ENCODE measurements around the gene SUPT3H. TPM values are rescaled to one million over a fixed set of nuclear protein-coding genes. Genes with fewer than 3 reads are reported as not detected.

Gene SUPT3H
- total and polyA plus RNA-seq, 2 donors (not counting 1 experiment from before 2014, with no cell fraction given), result 5.5 to 12.4 TPM

- Histone ChIP-seq H3K36me3 (replicated peaks in 1 of 2; ENCODE audit: control extremely low read depth in 1 of 2, control insufficient read depth in 1 of 2, extremely low read depth in 1 of 2, insufficient read depth in 2 of 2, low read length in 1 of 2) (no peaks in the 10 kb centered on the region), H2AFZ (ENCODE audit: insufficient read depth, low read depth, low read length, poor library complexity, severe bottlenecking) (no peak overlapping the region), H3K27ac (ENCODE audit: low read length in 2 of 2) (no peak overlapping the region), H3K4me3 (ENCODE audit: control extremely low read depth in 1 of 5, extremely low read depth in 1 of 5, insufficient read depth in 1 of 5, low read depth in 2 of 5, low read length in 4 of 5) (peak overlapping the region in 1 of 5 experiments; percentile 2), H3K9me3 (ENCODE audit: control extremely low read depth in 1 of 3, control insufficient read depth in 2 of 3, insufficient read depth in 1 of 3, low read length in 2 of 3) (no peaks in the 10 kb centered on the region), H3K4me2 (replicated peaks; ENCODE audit: low read depth, low read length, poor library complexity, severe bottlenecking) (no peak overlapping the region), H3K79me2 (ENCODE audit: control insufficient read depth, insufficient read depth, low read length) (no peaks in the 10 kb centered on the region), H3K4me1 (ENCODE audit: control insufficient read depth in 2 of 2, insufficient read depth in 2 of 2, low read length in 2 of 2) (peaks cover 0 to 2% of the 10 kb centered on the region in 2 donors), H4K20me1 (ENCODE audit: control insufficient read depth, insufficient read depth, low read length, poor library complexity, severe bottlenecking) (no peaks in the 10 kb centered on the region), H3K27me3 (replicated peaks in 1 of 4; ENCODE audit: control extremely low read depth in 1 of 4, control insufficient read depth in 3 of 4, insufficient read depth in 4 of 4, low read length in 3 of 4) (no peaks in the 10 kb centered on the region), H3K9ac (ENCODE audit: low read length) (no peak overlapping the region)
- Mint-ChIP-seq H3K4me3 (no peak overlapping the region), H3K27ac (no peak overlapping the region), H3K27me3 (no peaks in the 10 kb centered on the region), H3K4me1 (no peaks in the 10 kb centered on the region), H3K9me3 (ENCODE audit: insufficient read depth) (no peaks in the 10 kb centered on the region)
- peak; percentile 14 for DNase-seq
- no CpG with 5 or more reads among the region's 4 CpGs for WGBS (ENCODE audit: insufficient coverage)
- intact Hi-C loops (cut with micrococcal nuclease), result no loop called here
- POLR2A ChIA-PET, result no interaction called here
- TF ChIP-seq CTCF (IDR thresholded peaks at IDR 0.05) (no peak), EZH2 (IDR thresholded peaks at IDR 0.05; ENCODE audit: borderline replicate concordance, insufficient read depth, low read depth, low read length, poor library complexity, severe bottlenecking) (no peak)
- CTCF ChIA-PET, result no interaction called here
- no peak for ATAC-seq (ENCODE audit: low read depth)
Measured at GRCh38 chr6:44933108-44933507, 444.6 kb downstream of the SUPT3H start.

GRCh38 chr6:44932651-44933091 is 445.1 kb downstream of the SUPT3H start:
- peak; percentile 5 for DNase-seq
- H3K27ac ChIP-seq (ENCODE audit: low read length in 2 of 2), result no peak overlapping the region
- ChIA-PET POLR2A (no interaction called here), CTCF (no interaction called here)
- no peaks in the 10 kb centered on the region for H3K36me3 ChIP-seq (replicated peaks in 1 of 2; ENCODE audit: control extremely low read depth in 1 of 2, control insufficient read depth in 1 of 2, extremely low read depth in 1 of 2, insufficient read depth in 2 of 2, low read length in 1 of 2)
- no peak overlapping the region for H3K9ac ChIP-seq (ENCODE audit: low read length)
- Mint-ChIP-seq H3K27me3 (no peaks in the 10 kb centered on the region), H3K4me3 (no peak overlapping the region), H3K27ac (no peak overlapping the region), H3K9me3 (ENCODE audit: insufficient read depth) (no peaks in the 10 kb centered on the region), H3K4me1 (no peaks in the 10 kb centered on the region)
- H3K4me1 ChIP-seq (ENCODE audit: control insufficient read depth in 2 of 2, insufficient read depth in 2 of 2, low read length in 2 of 2), result peaks cover 0 to 2% of the 10 kb centered on the region in 2 donors
- no peak overlapping the region for H3K4me3 ChIP-seq (ENCODE audit: control extremely low read depth in 1 of 5, extremely low read depth in 1 of 5, insufficient read depth in 1 of 5, low read depth in 2 of 5, low read length in 4 of 5)
- H3K27me3 ChIP-seq (replicated peaks in 1 of 4; ENCODE audit: control extremely low read depth in 1 of 4, control insufficient read depth in 3 of 4, insufficient read depth in 4 of 4, low read length in 3 of 4), result no peaks in the 10 kb centered on the region
- H4K20me1 ChIP-seq (ENCODE audit: control insufficient read depth, insufficient read depth, low read length, poor library complexity, severe bottlenecking), result no peaks in the 10 kb centered on the region
- TF ChIP-seq CTCF (IDR thresholded peaks at IDR 0.05), result no peak
- no peak for TF ChIP-seq EZH2 (IDR thresholded peaks at IDR 0.05; ENCODE audit: borderline replicate concordance, insufficient read depth, low read depth, low read length, poor library complexity, severe bottlenecking)
- 38% methylated on average over 1 of the region's 7 CpGs for WGBS (ENCODE audit: insufficient coverage)
- intact Hi-C loops (cut with micrococcal nuclease), result no loop called here
- no peak overlapping the region for H3K4me2 ChIP-seq (replicated peaks; ENCODE audit: low read depth, low read length, poor library complexity, severe bottlenecking)
- H2AFZ ChIP-seq (ENCODE audit: insufficient read depth, low read depth, low read length, poor library complexity, severe bottlenecking), result no peak overlapping the region
- no peaks in the 10 kb centered on the region for H3K9me3 ChIP-seq (ENCODE audit: control extremely low read depth in 1 of 3, control insufficient read depth in 2 of 3, insufficient read depth in 1 of 3, low read length in 2 of 3)
- no peaks in the 10 kb centered on the region for H3K79me2 ChIP-seq (ENCODE audit: control insufficient read depth, insufficient read depth, low read length)
- ATAC-seq (ENCODE audit: low read depth), result no peak

Measured in B cell (primary cell).